ENCODE results near the gene L3MBTL1.

L3MBTL1 gene

DNA sequence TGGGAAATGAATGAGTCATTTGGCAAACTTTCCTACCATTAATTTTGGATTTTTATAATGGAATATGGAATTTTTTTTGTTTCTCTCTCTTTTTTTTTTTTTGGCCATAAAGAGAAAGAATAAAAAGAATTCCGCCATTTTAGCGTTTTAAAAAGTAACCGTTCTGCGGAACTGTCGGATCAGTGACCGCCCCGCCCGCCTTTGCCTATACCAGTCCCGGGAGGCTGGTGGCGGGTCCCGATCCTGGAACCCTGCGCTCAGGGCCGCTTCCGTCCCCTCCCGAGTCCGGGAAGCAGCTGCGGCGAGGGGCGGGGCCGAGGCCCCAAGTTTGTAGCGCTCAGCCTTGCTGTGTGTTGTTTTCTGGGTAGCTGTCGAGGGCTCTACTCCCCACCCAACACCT, 609 bp downstream of the L3MBTL1 start:
- no peak for DNase-seq

DNA sequence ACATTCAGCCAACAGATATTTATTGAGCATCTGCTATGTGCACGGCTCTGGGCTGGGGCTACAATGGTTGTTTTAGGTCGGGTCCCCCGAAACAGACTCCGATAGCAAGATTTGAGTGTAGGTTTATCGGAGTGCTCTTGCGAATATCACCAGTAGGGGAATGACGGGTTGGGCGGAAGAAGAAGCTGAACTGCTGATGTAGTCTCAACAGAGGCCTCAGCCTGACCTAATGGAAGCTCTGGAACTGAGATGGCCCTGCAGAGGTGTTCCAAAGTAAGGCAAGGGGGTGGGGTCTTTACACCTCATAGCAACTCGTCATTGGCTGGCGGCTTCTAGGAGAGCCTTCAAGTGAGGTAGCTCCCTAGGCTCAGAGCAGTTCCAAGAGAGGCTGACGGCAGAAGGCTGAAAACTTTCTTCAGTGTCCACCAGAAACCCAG, 1.1 kb downstream of the L3MBTL1 start:
- DNase-seq, result no peak

DNA sequence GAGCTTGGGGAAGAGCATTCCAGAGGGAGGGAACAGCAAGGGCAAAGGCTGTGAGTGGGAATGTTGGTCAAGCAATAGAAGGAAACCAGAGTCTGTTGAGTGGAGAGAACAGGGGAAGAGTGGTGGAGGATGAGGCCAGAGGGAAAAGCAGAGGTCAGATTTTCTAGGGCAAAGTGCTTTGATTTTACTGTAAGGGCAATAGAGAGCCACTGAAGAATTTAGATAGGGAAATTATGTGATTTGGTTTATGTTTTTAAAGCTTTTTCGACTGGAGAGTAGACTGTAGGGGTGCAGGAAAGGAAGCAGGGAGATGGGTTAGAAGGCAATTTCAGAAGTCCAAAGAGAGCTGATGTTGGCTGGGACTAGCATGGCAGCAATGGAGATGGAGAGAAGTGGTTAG, 4.4 kb downstream of the L3MBTL1 start:
- DNase-seq, result no peak

DNA sequence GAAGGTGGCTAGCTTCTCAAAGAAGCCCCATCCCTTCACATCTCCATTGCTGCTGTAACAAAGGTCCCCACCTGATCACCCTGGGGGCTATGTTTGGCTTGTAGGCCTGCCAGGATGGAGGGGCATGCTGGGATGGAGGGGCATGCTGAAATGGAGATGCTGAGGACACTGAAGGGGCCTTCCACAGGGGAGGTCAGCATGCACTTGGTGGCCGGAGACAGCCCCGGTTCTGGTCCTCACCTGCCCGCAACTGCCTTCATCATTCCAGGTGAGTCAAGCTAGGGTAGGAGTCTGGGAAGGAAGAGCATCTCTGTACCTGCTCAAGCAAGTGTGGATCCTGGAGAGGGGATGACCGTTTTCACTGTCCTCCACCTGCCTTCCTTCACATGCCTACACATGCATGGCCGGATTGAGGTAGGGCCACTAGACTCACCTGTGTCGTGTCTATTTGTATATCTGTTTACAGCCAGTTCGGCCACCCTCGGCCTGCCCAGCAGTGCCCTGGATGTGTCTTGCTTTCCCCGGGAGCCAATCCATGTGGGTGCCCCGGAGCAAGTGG, 6.0 kb downstream of the L3MBTL1 start:
- DNase-seq, result no peak

DNA sequence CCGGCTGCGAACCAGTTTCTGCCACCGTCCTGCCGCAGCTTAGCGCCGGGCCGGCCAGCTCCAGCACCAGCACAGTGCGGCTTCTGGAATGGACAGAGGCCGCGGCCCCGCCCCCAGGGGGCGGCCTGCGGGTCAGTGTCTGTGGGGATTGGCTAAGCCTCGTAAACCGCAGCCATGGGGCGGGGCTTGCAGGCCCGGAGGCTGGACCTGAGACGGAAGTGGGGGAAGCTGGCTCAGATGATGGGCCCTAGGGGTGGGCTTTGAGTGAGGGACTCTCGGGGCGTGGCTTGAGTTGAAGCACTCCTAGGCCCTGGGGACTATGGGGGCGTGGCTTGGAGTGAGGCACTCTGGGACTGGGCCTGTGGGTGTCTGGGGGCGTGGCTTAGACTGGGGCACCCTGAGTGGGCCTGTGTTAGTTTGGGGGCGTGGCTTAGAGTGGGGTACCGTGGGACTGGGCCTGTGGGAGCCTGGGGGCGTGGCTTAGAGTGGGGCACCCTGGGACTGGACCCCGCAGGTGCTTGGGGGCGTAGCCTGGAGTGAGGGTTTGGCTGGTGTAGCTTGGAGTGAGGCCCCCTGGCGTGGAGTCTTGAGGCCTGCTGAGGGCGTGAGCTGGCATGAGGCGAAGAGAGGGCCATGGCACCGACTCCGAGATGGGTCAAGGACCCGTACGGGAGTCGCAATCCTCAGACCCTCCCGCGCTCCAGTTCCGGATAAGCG, 6.6 kb downstream of the L3MBTL1 start:
- DNase-seq, result peak; percentile 82

DNA sequence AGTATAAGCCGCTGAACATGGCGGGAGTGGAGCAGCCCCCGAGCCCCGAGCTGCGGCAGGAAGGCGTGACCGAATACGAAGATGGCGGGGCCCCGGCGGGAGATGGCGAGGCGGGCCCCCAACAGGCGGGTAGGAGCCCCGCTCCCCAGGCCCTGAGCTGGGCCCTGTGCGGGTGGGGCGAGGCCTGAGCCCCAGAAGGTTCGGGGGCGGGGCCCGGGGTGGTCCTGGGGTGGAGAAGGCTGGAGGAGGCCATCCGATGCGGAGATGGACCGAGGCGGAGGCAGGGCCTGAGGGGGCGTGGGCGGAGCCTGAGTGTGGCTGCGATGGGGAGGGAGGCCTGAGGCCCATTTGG, 7.1 kb downstream of the L3MBTL1 start:
- no peak for DNase-seq

DNA sequence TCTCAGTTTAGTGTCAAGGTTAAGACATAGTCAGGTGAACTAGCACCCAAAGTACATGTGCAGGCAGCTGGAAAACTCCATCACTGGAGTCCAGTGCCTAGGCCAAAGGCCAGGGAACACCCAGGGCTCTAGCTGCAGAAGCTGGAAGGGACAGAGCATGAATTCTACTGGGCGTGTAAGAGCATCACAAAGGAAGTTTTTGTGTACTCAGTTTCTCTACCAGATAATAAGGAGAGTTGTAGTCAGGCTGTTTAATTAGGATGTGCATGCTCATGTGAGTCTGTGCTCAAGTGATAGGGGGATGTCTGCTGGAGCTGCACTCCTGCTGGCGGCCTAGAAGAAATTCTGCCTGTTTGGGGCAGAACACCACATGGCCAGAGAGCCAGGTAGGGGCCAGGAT, 8.1 kb downstream of the L3MBTL1 start:
- no peak for DNase-seq

DNA sequence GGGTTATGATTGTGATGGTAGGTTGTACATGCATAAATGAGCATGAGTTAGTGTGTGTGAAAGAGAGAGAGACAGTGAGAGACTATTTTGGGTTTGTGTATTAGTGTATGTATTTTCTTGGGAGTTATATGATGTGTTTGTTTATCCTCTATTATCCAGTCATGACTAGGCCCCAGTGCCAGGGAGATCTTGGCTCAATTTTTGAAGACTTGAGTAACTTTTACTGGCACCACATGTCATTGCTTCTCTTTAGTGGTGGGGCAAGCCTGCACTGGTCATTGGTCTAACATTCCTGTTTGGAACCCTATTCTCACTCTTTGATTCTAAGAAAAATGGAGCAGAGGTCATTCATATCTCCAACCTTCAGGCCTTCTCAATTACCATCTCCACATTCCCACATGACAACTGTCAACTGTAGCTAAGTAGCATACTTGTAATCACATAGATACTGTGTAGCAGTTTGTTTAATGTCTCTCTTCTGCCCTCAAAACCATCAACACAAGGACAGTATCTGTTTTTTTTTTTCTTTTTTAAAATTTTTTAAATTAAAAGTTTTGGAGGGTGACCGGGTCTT, 8.8 kb downstream of the L3MBTL1 start:
- no peak for DNase-seq

DNA sequence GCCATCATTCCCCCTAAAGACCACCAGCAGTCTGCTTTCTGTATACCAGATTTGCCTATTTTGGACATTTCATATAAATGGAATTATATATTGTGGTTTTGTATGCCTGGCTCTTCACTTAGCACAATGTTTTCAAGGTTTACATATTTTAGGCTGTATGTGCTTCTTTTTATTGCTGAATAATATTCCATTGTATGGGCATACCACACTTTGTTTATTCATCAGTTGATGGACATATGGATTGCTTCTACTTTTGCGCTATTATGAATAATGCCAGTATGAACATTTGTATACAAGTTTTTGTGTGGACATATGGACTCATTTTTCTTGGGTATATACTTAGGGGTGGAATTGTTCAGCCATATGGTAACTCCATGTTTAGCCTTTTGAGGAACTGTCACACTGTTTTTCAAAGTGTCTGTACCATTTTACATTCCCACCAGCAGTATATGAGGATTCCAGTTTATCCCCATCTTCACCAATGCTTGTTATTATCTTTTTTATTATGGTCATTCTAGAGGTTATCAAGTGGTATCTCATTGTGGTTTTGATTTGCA, 12.7 kb downstream of the L3MBTL1 start:
- DNase-seq, result no peak

DNA sequence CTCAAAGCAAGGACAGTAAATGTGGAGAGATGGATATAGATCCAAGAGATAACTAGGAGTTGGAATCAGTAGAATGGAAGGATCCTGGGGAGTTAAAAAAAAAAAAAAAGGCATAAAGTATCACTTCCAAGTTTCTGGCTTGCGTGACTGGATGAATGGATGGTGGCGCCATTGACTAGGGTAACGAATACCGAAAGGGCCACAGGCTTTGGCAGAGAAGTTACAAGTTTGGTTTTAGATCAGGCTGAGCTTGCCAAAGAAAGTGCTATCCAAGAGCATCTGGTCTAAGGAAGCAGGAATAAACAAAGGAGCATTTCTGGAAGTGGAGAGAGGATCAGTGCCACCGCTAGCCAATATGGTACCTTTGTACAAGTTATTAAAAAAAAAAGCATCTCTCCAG, 17.5 kb downstream of the L3MBTL1 start:
- DNase-seq, result no peak

DNA sequence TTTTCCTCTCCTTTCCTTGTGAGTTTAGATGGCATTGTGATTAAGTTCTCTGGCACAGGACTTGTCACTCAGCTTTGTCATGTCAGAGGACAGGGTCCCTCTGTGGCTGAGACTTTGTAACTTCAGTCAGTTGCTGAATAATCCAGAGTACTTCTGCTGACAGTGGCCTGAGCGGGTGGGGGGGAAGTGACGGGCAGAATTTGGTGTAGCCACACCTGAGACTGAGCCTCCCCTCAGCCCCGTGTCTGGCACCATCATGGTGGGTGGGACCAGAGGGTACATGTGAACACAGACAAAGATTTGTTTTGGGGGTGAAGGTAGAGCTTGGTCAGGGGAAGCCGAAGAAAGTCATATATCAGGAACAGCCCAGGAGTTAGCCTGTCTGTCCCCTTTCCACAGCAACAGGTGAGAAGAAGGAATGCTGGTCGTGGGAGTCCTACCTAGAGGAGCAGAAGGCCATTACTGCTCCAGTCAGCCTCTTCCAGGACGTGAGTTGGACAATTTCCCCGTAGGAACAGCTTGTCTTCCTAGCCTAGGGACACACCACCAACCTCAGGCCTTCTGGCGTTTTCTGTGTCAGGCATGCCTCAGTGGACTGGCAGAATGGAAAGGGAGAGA, 20.9 kb downstream of the L3MBTL1 start:
- DNase-seq, result no peak

DNA sequence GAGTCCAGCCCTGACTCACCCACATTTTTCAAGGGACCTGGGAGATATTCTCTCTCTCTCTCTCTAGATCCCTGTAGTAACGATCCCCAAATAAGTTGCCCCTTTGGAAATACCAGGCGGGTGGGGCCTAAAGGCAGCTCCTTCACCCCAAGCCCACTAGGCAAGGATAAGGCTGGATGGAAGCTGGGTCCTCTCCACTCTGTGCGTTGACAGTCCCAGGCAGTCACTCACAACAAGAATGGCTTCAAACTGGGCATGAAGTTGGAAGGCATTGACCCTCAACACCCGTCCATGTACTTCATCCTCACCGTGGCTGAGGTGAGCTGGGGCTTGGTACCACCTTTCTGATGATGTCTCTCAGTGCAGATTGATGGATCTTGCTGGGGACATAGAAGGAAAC, 21.6 kb downstream of the L3MBTL1 start:
- DNase-seq, result no peak

DNA sequence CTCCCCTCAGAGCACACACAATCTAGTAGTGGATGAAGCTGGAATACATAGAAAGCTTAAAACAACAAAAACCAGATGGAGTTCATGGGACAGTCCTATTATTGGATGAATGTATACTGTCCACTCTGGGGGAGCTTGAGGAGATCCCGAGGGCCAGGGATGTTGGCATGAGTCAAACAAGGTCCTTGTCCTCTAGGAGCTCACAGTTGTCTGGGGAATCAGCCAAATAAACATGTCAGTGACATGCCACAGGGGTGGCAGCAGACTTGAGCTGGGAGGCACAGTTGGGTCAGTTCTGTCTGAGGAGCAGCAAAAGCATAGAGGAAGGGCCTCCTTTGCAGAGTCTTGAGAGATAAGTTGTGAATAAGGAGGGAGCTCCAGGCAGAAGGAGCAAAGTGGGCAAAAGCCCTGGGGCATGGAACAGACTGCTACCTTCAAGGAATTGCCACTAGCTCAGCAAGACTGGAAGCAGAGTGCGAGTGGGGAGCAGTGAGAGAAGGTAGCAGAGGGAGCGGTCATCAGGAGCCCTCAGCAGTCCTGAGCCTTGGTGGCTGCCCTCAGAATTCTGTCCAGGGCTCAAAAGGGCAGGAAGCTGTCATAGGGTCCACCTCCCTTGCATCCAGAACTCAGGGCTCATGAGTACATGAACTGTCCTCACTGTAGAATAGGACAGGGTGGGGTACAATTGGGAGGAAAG, 22.1 kb downstream of the L3MBTL1 start:
- no peak for DNase-seq

DNA sequence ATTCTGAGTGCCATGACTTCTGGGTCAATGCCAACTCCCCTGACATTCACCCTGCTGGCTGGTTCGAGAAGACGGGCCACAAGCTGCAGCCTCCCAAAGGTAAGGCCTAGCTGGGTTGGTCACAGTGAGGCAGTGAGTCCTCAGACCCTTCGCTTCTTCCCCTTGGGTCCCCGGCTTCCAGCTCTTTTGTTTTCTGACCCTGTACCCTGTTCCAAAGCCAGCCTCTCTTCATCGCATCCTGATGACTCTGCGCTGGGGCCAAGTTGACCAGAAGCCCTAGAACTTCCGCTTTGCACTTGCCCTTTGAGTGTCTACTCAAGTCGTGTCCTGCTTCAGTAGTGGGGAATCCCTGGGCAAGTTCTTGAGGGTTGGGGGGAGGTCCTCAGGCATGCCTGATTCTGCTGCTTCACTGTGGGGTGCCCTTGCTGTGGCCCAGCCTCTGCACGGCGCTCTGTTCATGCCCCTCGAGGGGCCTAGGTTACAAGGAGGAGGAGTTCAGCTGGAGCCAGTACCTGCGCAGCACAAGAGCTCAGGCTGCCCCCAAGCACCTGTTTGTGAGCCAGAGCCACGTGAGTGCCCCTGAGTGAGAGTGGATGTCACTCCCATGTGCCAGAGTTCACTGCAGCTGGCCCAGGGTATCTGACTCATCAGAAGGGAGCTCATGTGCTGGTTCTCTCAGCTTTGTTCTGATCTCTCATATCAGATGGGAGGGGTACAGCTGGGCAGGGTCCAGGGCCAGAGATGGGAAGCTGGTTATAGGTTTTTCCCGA, 23.0 kb downstream of the L3MBTL1 start:
- DNase-seq, result no peak

DNA sequence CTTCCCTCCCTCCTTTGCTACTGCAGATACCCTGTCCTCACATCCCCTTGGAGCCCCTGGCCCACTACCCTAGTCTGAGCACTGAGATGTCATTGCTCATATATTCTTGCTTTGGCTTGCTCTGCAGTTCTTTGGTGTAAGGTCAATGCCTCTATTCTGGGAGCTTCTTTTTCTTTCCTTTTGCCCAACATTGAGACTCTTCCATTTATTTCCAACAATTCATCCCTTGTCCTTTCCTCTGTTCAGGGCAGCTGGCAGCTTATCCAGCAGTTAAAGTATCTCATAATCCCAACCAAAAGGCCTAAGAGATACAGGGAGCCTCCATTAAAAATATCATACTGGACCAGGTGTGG, 23.6 kb downstream of the L3MBTL1 start:
- DNase-seq, result no peak

DNA sequence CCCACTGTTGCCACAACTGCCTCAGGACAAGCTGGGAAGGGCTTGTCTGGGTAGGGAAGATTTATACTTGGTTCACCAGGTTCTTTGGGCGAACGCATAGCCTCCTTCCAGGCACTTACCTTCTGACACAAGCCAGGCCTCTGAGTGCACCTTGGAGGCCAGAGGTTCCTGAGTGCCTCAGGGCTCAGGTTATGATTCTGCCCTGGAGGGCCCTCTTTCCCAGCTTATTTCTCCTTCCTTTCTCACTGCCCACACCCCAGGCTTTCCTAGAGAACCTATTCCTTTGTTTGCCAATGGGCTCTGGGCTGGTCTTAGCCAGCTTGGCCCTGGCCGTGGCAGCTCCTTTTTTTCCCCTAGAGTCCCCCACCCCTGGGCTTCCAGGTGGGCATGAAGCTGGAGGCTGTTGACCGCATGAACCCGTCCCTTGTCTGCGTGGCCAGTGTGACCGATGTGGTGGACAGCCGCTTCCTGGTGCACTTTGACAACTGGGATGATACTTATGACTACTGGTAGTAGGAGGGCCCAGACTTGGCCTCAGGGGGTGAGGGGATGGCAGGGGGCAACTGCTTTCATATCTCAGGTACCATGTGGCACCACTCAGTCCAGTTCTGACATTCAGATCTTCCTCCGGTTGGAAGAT, 25.0 kb downstream of the L3MBTL1 start:
- no peak for DNase-seq

DNA sequence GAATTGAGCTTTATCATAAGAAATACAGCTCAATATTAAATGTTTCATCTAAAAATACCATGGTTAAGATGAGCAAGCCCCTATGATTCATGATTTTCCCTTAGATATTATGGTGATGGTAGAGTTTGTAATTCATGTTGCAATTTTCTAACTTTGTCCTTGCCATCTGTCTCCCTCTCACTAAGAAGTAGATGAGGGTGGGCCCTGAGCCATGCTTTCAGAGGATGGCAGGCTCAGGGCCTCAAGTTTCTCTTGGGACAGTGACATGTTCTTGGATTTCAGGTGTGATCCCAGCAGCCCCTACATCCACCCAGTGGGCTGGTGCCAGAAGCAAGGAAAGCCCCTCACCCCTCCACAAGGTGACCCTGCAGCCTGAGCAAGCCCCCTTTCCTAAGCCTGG, 25.6 kb downstream of the L3MBTL1 start:
- DNase-seq, result no peak

DNA sequence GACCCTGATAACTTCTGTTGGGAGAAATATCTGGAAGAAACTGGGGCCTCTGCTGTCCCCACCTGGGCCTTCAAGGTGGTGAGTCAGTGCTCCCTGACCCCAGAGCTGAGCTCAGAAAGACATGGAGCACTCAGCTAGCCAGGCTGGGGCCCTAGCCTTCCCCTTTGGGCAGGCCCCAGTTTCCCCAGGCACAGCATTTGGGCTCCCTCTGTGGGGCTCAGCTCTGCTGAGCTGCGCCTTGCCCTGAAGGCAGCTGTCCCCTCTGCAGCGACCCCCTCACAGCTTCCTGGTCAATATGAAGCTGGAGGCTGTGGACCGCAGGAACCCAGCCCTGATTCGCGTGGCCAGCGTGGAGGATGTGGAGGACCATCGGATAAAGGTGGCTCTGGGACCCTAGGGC, 26.5 kb downstream of the L3MBTL1 start:
- DNase-seq, result no peak

DNA sequence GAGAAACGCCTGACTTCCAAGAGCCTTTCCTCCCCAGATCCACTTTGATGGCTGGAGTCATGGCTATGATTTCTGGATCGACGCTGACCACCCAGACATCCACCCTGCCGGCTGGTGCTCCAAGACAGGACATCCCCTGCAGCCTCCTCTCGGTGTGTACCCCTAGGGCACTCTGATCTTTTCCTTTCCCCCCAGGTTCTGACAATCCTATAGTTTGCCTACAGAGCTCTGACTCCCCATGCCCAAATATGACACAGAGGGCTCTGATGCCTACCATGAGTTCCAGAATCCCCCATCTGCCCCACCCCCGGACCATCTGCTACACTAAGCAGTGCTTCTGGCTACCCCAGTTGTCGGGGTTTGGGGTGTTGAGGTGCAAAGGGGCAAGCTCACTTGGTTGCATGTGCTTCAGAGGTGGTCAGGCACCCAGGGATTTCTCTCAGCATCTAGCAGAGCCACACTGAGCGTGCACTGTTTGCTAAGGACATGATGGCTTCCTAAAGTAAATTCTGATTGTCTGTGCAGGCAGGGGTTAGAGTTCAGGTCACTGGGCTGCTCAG, 27.4 kb downstream of the L3MBTL1 start:
- no peak for DNase-seq

DNA sequence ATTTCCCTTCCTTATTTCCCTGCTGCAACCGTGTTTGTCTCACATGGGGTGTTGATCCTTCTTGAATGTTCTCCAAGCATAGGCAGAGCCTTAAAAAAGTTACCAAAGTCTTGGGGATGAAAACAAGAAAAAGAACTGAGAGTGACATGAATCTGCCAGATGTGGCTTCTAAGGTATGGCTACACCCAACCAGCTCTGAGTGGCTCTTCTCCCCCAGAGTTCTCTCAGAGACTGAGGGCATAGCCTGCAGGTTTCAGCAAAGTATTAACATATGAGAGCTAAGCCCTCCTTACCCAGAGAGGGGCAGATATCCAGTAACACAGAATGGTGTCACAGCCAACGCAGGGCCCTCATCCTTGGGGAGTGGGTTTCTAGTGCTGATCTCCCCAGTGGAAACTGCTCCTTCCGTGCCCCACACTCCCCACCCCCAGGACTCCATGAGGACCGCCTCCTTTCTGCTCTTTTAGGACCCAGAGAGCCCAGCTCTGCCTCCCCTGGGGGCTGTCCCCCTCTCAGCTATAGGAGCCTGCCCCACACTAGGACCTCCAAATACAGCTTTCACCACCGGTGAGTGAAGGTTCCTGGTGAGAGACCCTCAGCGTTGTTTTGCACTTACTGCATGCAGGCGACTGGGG, 28.0 kb downstream of the L3MBTL1 start:
- no peak for DNase-seq

DNA sequence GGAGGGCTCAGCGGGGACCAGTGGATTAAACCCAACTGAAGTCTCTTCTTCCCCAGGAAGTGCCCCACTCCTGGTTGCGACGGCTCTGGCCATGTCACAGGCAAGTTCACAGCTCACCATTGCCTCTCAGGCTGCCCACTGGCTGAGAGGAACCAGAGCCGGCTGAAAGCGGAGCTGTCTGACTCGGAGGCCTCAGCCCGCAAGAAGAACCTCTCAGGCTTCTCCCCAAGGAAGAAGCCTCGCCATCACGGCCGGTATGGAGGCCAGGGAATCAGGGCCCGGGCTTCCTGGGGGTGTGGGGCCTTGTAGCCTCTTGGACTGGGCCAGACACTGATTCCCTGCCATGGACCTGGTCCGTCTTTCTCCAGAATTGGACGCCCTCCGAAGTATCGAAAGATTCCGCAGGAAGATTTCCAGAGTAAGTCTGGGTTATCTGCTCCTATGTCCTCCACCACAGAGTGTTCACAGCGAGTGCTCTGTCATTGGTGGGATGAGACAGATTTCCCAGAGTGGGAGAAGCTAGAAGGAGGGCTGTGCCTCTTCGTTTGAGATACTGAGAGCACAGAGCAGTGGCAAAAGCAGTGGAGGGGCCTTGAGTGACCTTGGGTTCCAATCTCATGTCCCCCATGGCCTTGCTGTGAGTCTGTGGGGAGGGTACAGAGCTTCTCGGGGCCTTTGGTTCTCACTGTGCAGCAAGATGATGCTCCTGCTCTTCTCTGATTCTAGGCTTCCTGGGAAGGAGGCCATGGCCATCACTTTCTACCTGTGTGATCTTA, 28.7 kb downstream of the L3MBTL1 start:
- no peak for DNase-seq
